CD4-positive, alpha-beta T cell treated with Interleukin-17A for 1 hour (primary cell): ENCODE measurements around the gene AHDC1.
"Not testable (repeated sequence)": the region's sequence is repeated elsewhere in the genome, so short reads cannot be mapped to it uniquely, and the experiment has no call there.

ENCODE experiments used
- DNase-seq: peaks from one replicate; pipeline ENCODE4 v3.0.0-alpha.2; 2020

The AHDC1 gene

GRCh38 chr1:27548858-27549719 lies 54.9 kb downstream of the AHDC1 start:
- no peak for DNase-seq

GRCh38 chr1:27548136-27548853 lies 55.6 kb downstream of the AHDC1 start:
- no peak for DNase-seq

- no peak for DNase-seq
Observed at GRCh38 chr1:27547220-27548116, 56.5 kb downstream of the AHDC1 start.

- no peak for DNase-seq
Observed at GRCh38 chr1:27545876-27546275, 58.1 kb downstream of the AHDC1 start.

GRCh38 chr1:27545271-27545670 lies 58.7 kb downstream of the AHDC1 start:
- DNase-seq = no peak

- DNase-seq = no peak
Observed at GRCh38 chr1:27544834-27545233, 59.1 kb downstream of the AHDC1 start.

GRCh38 chr1:27543284-27543683 lies 60.7 kb downstream of the AHDC1 start:
- no peak for DNase-seq

GRCh38 chr1:27542463-27543273 lies 61.3 kb downstream of the AHDC1 start:
- no peak for DNase-seq

- DNase-seq = no peak
Observed at GRCh38 chr1:27539901-27540861, 63.8 kb downstream of the AHDC1 start.

- no peak for DNase-seq
Observed at GRCh38 chr1:27538793-27539192, 65.2 kb downstream of the AHDC1 start.

GRCh38 chr1:27538305-27538676 lies 65.7 kb downstream of the AHDC1 start:
- not testable (repeated sequence) for DNase-seq

- no peak for DNase-seq
Observed at GRCh38 chr1:27536767-27537166, 67.2 kb downstream of the AHDC1 start.

- DNase-seq = no peak
Observed at GRCh38 chr1:27536010-27536757, 67.8 kb downstream of the AHDC1 start.

- no peak for DNase-seq
Observed at GRCh38 chr1:27535386-27535785, 68.6 kb downstream of the AHDC1 start.

- DNase-seq = no peak
Observed at GRCh38 chr1:27531959-27532685, 71.8 kb downstream of the AHDC1 start.

GRCh38 chr1:27530192-27530591 lies 73.8 kb downstream of the AHDC1 start:
- DNase-seq = no peak

- DNase-seq = no peak
Observed at GRCh38 chr1:27529704-27530018, 74.3 kb downstream of the AHDC1 start.

GRCh38 chr1:27528818-27529703 lies 74.9 kb downstream of the AHDC1 start:
- no peak for DNase-seq
